GM12891 (cell line): ENCODE results near the gene URI1.

ENCODE experiments used
- PAX5 ChIP-seq: IDR thresholded peaks from 2 replicates; pipeline ENCODE4 v1.6.1; 2011; ENCODE audit warnings: low read length, moderate library complexity, mild to moderate bottlenecking; ENCODE audit not compliant: insufficient read depth, severe bottlenecking
- POLR2A ChIP-seq: IDR thresholded peaks from 2 replicates; pipeline ENCODE4 v1.6.1; 2011; ENCODE audit warnings: low read depth, low read length, control low read depth
- POLR2AphosphoS5 ChIP-seq: IDR thresholded peaks from 2 replicates; pipeline ENCODE4 v1.6.1; 2011; ENCODE audit warnings: low read depth, low read length, control low read depth

DNA sequence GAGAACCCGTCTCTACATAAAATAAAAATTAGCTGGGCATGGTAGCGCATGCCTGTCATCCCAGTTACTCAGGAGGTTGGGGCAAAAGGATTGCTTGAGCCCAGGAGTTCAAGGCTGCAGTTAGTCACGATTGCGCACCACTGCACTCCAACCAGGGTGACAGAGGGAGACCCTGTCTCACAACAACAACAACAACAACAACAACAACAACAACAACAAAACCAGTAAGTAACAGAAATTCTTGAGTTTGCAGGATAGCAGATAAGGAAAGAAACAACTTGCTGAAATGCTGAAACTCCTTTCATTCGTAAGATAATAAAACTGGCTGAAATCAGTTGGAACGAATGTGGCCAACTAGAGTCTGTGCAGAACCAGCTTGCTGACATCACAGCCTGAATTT, 23.1 kb upstream of the URI1 start:
- TF ChIP-seq POLR2AphosphoS5: no peak
- TF ChIP-seq POLR2A: no peak
- TF ChIP-seq PAX5: no peak
